H9 (cell line): ENCODE results near the gene BTNL8. TPM values are rescaled to one million over a fixed set of nuclear protein-coding genes. Genes with fewer than 3 reads are reported as not detected.
A peak's percentile ranks its signal among the peaks of the same experiment; 100 is the strongest.

Source experiments
- DNase-seq: peaks from one replicate; pipeline ENCODE4 v3.0.0-alpha.2; 2017
- H2AFZ ChIP-seq: one replicate; pipeline ENCODE4 v1.6.1; 2013; ENCODE audit warnings: mild to moderate bottlenecking, low read length, control low read depth, moderate library complexity
- H2AK5ac ChIP-seq: 2 replicates; pipeline ENCODE4 v1.6.1; 2013; ENCODE audit warnings: low read length, control low read depth, mixed read lengths; ENCODE audit not compliant: insufficient read length
- H2BK120ac ChIP-seq: one replicate; pipeline ENCODE4 v1.6.1; 2013; ENCODE audit warnings: low read depth, mild to moderate bottlenecking, low read length, control low read depth, inconsistent platforms; ENCODE audit not compliant: poor library complexity, severe bottlenecking
- H2BK12ac ChIP-seq: 2 replicates; pipeline ENCODE4 v1.6.1; 2013; ENCODE audit warnings: low read length, control low read depth, mixed read lengths, low read depth; ENCODE audit not compliant: insufficient read length
- H2BK15ac ChIP-seq: 2 replicates; pipeline ENCODE4 v1.6.1; 2013; ENCODE audit warnings: low read depth, low read length, control low read depth
- H2BK20ac ChIP-seq: one replicate; pipeline ENCODE4 v1.6.1; 2013; ENCODE audit warnings: low read depth, mild to moderate bottlenecking, low read length, control low read depth, inconsistent platforms; ENCODE audit not compliant: poor library complexity, severe bottlenecking
- H2BK5ac ChIP-seq: 2 replicates; pipeline ENCODE4 v1.6.1; 2013; ENCODE audit warnings: low read length, control low read depth, mixed read lengths; ENCODE audit not compliant: insufficient read length
- H3K14ac ChIP-seq: 2 replicates; pipeline ENCODE4 v1.6.1; 2013; ENCODE audit warnings: low read length, control low read depth; ENCODE audit not compliant: insufficient read depth
- H3K18ac ChIP-seq: 2 replicates; pipeline ENCODE4 v1.6.1; 2013; ENCODE audit warnings: low read depth, mild to moderate bottlenecking, mixed read lengths, low read length, control low read depth; ENCODE audit not compliant: insufficient read length
- H3K23ac ChIP-seq: 2 replicates; pipeline ENCODE4 v1.6.1; 2013; ENCODE audit warnings: low read length, control low read depth, mixed read lengths, low read depth; ENCODE audit not compliant: insufficient read length
- H3K23me2 ChIP-seq: 2 replicates; pipeline ENCODE4 v1.6.1; 2013; ENCODE audit warnings: low read depth, mild to moderate bottlenecking, mixed read lengths, low read length, control low read depth; ENCODE audit not compliant: insufficient read length, poor library complexity, severe bottlenecking
- H3K27ac ChIP-seq: 2 replicates; pipeline ENCODE4 v1.5.1; 2013; ENCODE audit warnings: low read length, control low read depth, mixed read lengths, low read depth; ENCODE audit not compliant: insufficient read length
- H3K27me3 ChIP-seq: 2 replicates; pipeline ENCODE4 v1.6.1; 2013; ENCODE audit warnings: low read length, control low read depth, inconsistent platforms; ENCODE audit not compliant: insufficient read depth
- H3K4ac ChIP-seq: 2 replicates; pipeline ENCODE4 v1.6.1; 2013; ENCODE audit warnings: low read depth, mild to moderate bottlenecking, control low read depth, inconsistent platforms, low read length, moderate library complexity
- H3K4me1 ChIP-seq: 2 replicates; pipeline ENCODE4 v1.6.1; 2013; ENCODE audit warnings: low read length, control low read depth, inconsistent platforms; ENCODE audit not compliant: insufficient read depth
- H3K4me2 ChIP-seq: 2 replicates; pipeline ENCODE4 v1.6.1; 2013; ENCODE audit warnings: low read length, control low read depth, mixed read lengths; ENCODE audit not compliant: insufficient read length, insufficient read depth
- H3K56ac ChIP-seq: 2 replicates; pipeline ENCODE4 v1.6.1; 2013; ENCODE audit warnings: low read depth, mild to moderate bottlenecking, mixed read lengths, low read length, control low read depth; ENCODE audit not compliant: insufficient read length
- H3K79me1 ChIP-seq: 2 replicates; pipeline ENCODE4 v1.6.1; 2013; ENCODE audit warnings: low read depth, mild to moderate bottlenecking, moderate library complexity, low read length, control low read depth, inconsistent platforms; ENCODE audit not compliant: insufficient read depth, poor library complexity, severe bottlenecking
- H3K79me2 ChIP-seq: 2 replicates; pipeline ENCODE4 v1.6.1; 2013; ENCODE audit warnings: low read length, control low read depth, inconsistent platforms; ENCODE audit not compliant: insufficient read depth
- H3K9ac ChIP-seq: 2 replicates; pipeline ENCODE4 v1.6.1; 2013; ENCODE audit warnings: low read length, control low read depth, mixed read lengths; ENCODE audit not compliant: insufficient read length; ENCODE audit errors: extremely low read depth
- H3K9me3 ChIP-seq: one replicate; pipeline ENCODE4 v1.6.1; 2013; ENCODE audit warnings: low read depth, low read length, inconsistent platforms; ENCODE audit not compliant: control insufficient read depth
- H3T11ph ChIP-seq: one replicate; pipeline ENCODE4 v1.6.1; 2013; ENCODE audit warnings: mild to moderate bottlenecking, low read length, control low read depth, inconsistent platforms
- H4K20me1 ChIP-seq: one replicate; pipeline ENCODE4 v1.6.1; 2013; ENCODE audit not compliant: control insufficient read depth, insufficient read length, insufficient read depth
- H4K5ac ChIP-seq: 2 replicates; pipeline ENCODE4 v1.6.1; 2013; ENCODE audit warnings: low read depth, mild to moderate bottlenecking, mixed read lengths, low read length, control low read depth; ENCODE audit not compliant: insufficient read length
- H4K8ac ChIP-seq: replicated peaks from 2 replicates; pipeline ENCODE4 v1.6.1; 2013; ENCODE audit warnings: low read length, control low read depth, mixed read lengths, low read depth; ENCODE audit not compliant: insufficient read length
- H4K91ac ChIP-seq: 2 replicates; pipeline ENCODE4 v1.6.1; 2013; ENCODE audit warnings: low read depth, mild to moderate bottlenecking, moderate library complexity, mixed read lengths, low read length, control low read depth; ENCODE audit not compliant: insufficient read length
- H3K27ac Mint-ChIP-seq, 3 experiments: 2 replicates in 2 of 3; 3 replicates in 1 of 3; pipeline ENCODE4 v1.8.0; 2020 to 2021; ENCODE audit warnings: mixed read lengths in 3 of 3, mild to moderate bottlenecking in 1 of 3, moderate library complexity in 1 of 3
- H3K27me3 Mint-ChIP-seq: 2 replicates; pipeline ENCODE4 v1.8.0; 2021; ENCODE audit warnings: low read depth, mild to moderate bottlenecking, moderate library complexity, mixed read lengths
- H3K36me3 Mint-ChIP-seq, 3 experiments: 2 replicates in 2 of 3; 3 replicates in 1 of 3; pipeline ENCODE4 v1.8.0; 2020 to 2021; ENCODE audit warnings: low read depth in 3 of 3, mixed read lengths in 3 of 3; ENCODE audit not compliant: insufficient read depth in 1 of 3
- H3K4me1 Mint-ChIP-seq, 2 experiments: 2 replicates each; pipeline ENCODE4 v1.8.0; 2020; ENCODE audit warnings: mixed read lengths in 2 of 2
- H3K4me3 Mint-ChIP-seq, 2 experiments: 2 replicates in 1 of 2; 3 replicates in 1 of 2; pipeline ENCODE4 v1.8.0; 2020 to 2021; ENCODE audit warnings: mild to moderate bottlenecking in 2 of 2, mixed read lengths in 2 of 2, moderate library complexity in 1 of 2
- H3K9me3 Mint-ChIP-seq, 2 experiments: 2 replicates in 1 of 2; 3 replicates in 1 of 2; pipeline ENCODE4 v1.8.0; 2020; ENCODE audit warnings: mild to moderate bottlenecking in 2 of 2, mixed read lengths in 2 of 2, moderate library complexity in 1 of 2
- WGBS: extraction: QIAGEN DNeasy Blood & Tissue Kit; methylation state at CpG from one replicate; pipeline ENCODE4 v1.1.7; 2013; ENCODE audit warnings: missing lambda C conversion rate, low lambda C conversion rate, mixed read lengths; ENCODE audit not compliant: insufficient read length; ENCODE audit errors: extremely low coverage; 5-methylcytosine and 5-hydroxymethylcytosine counted together
- total RNA-seq: library from RNA; stranded (reverse); gene quantifications from 2 replicates; pipeline ENCODE4 v1.2.1, GENCODE V29; 2021
- TF ChIP-seq, protein P1 (sequence below): fragments of 200-600 bp; sonication (generic); conservative IDR thresholded peaks from 3 replicates; pipeline ENCODE4 v1.8.0; 2021; ENCODE audit warnings: antibody characterized with exemption, mild to moderate bottlenecking

Gene BTNL8
- total RNA-seq, 1 experiment from 2014 or later: 0.13 TPM

- peaks cover 2% of the 10 kb centered on the region for H3K23me2 ChIP-seq
- H2BK120ac ChIP-seq: no peak overlapping the region
- H2AFZ ChIP-seq: no peak overlapping the region
- Mint-ChIP-seq H3K9me3 (peaks cover 2 to 8% of the 10 kb centered on the region in 2 experiments; a peak in 3 of 5 replicates), H3K4me1 (peaks cover 13 to 14% of the 10 kb centered on the region in 2 experiments), H3K27ac (no peak overlapping the region), H3K36me3 (peaks cover 44 to 47% (median 46%) of the 10 kb centered on the region in 3 experiments), H3K27me3 (no peaks in the 10 kb centered on the region; the same call in 1 of the 2 replicates), H3K4me3 (0 out of 5 replicates have a peak overlapping the region, but pooled peaks of 1 of the 2 experiments have one; percentile 10)
- no peak overlapping the region for H3K23ac ChIP-seq
- no peak overlapping the region for H3K9ac ChIP-seq
- H3K79me2 ChIP-seq: peaks cover 3% of the 10 kb centered on the region; the same call in 1 of the 2 replicates
- H2BK5ac ChIP-seq: no peak overlapping the region
- H4K8ac ChIP-seq: no peak overlapping the region
- no CpG with 5 or more reads among the region's 6 CpGs for WGBS
- no peak overlapping the region for H2BK20ac ChIP-seq
- H3K56ac ChIP-seq: no peak overlapping the region
- no peak overlapping the region for H3K18ac ChIP-seq
- no peak overlapping the region for H2AK5ac ChIP-seq
- H4K5ac ChIP-seq: no peak overlapping the region
- no peak overlapping the region for H2BK15ac ChIP-seq
- peaks cover 17% of the 10 kb centered on the region for H3K79me1 ChIP-seq
- H3K4me2 ChIP-seq: no peak overlapping the region
- TF ChIP-seq, protein P1, sequence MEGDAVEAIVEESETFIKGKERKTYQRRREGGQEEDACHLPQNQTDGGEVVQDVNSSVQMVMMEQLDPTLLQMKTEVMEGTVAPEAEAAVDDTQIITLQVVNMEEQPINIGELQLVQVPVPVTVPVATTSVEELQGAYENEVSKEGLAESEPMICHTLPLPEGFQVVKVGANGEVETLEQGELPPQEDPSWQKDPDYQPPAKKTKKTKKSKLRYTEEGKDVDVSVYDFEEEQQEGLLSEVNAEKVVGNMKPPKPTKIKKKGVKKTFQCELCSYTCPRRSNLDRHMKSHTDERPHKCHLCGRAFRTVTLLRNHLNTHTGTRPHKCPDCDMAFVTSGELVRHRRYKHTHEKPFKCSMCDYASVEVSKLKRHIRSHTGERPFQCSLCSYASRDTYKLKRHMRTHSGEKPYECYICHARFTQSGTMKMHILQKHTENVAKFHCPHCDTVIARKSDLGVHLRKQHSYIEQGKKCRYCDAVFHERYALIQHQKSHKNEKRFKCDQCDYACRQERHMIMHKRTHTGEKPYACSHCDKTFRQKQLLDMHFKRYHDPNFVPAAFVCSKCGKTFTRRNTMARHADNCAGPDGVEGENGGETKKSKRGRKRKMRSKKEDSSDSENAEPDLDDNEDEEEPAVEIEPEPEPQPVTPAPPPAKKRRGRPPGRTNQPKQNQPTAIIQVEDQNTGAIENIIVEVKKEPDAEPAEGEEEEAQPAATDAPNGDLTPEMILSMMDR: no peak
- no peaks in the 10 kb centered on the region for H3K9me3 ChIP-seq
- H3K4ac ChIP-seq: no peak overlapping the region
- no peak overlapping the region for H4K91ac ChIP-seq
- no peaks in the 10 kb centered on the region for H3K4me1 ChIP-seq
- no peak for DNase-seq
- no peak overlapping the region for H3T11ph ChIP-seq
- no peaks in the 10 kb centered on the region for H4K20me1 ChIP-seq
- H3K14ac ChIP-seq: no peak overlapping the region
- H3K27ac ChIP-seq: no peak overlapping the region
- no peaks in the 10 kb centered on the region for H3K27me3 ChIP-seq
- H2BK12ac ChIP-seq: no peak overlapping the region
Observed at GRCh38 chr5:180858586-180858985, 40.4 kb upstream of the BTNL8 start.
